Trophoblast cell (in vitro differentiated cells and primary cell): Measurements from ENCODE around the gene DCDC2B.

Experiments
- DNase-seq, 2 donors: peaks; one replicate each; pipeline ENCODE4 v3.0.0-alpha.2; 2016
- H2AFZ ChIP-seq: 2 replicates; pipeline ENCODE4 v1.6.1; 2013; ENCODE audit warnings: low read length, moderate library complexity, mild to moderate bottlenecking; ENCODE audit not compliant: insufficient read depth, poor library complexity
- H2AK5ac ChIP-seq: 2 replicates; pipeline ENCODE4 v1.6.1; 2013; ENCODE audit warnings: mild to moderate bottlenecking, low read length
- H2BK120ac ChIP-seq: 2 replicates; pipeline ENCODE4 v1.6.1; 2013; ENCODE audit warnings: low read length, mild to moderate bottlenecking, moderate library complexity; ENCODE audit not compliant: insufficient read depth, poor library complexity
- H2BK12ac ChIP-seq: 2 replicates; pipeline ENCODE4 v1.6.1; 2013; ENCODE audit warnings: mild to moderate bottlenecking, low read length, moderate library complexity
- H2BK5ac ChIP-seq: 2 replicates; pipeline ENCODE4 v1.6.1; 2013; ENCODE audit warnings: low read length, low read depth, moderate library complexity, mild to moderate bottlenecking; ENCODE audit not compliant: poor library complexity
- H3K14ac ChIP-seq: 2 replicates; pipeline ENCODE4 v1.6.1; 2013; ENCODE audit warnings: mild to moderate bottlenecking, low read length
- H3K18ac ChIP-seq: 2 replicates; pipeline ENCODE4 v1.6.1; 2013; ENCODE audit warnings: mild to moderate bottlenecking, low read length
- H3K23ac ChIP-seq: 2 replicates; pipeline ENCODE4 v1.6.1; 2013; ENCODE audit warnings: low read length
- H3K27ac ChIP-seq: 2 replicates; pipeline ENCODE4 v1.5.1; 2013; ENCODE audit warnings: low read depth, mild to moderate bottlenecking, inconsistent platforms, low read length, moderate library complexity
- H3K27me3 ChIP-seq: 2 replicates; pipeline ENCODE4 v1.6.1; 2013; ENCODE audit warnings: inconsistent platforms, mild to moderate bottlenecking, low read length, moderate library complexity; ENCODE audit not compliant: insufficient read depth
- H3K36me3 ChIP-seq, 2 experiments: 1 replicate in 1 of 2; 2 replicates in 1 of 2; pipeline ENCODE4 v1.6.1; 2013; ENCODE audit warnings: low read length in 2 of 2, mild to moderate bottlenecking in 2 of 2, moderate library complexity in 1 of 2; ENCODE audit not compliant: insufficient read depth in 2 of 2, control insufficient read depth in 1 of 2
- H3K4ac ChIP-seq: 2 replicates; pipeline ENCODE4 v1.6.1; 2013; ENCODE audit warnings: low read depth, mild to moderate bottlenecking, low read length, moderate library complexity
- H3K4me1 ChIP-seq, 2 experiments: 1 replicate in 1 of 2; 2 replicates in 1 of 2; pipeline ENCODE4 v1.6.1; 2013; ENCODE audit warnings: low read length in 2 of 2, mild to moderate bottlenecking in 2 of 2, moderate library complexity in 1 of 2; ENCODE audit not compliant: insufficient read depth in 2 of 2, control insufficient read depth in 1 of 2
- H3K4me2 ChIP-seq: 2 replicates; pipeline ENCODE4 v1.6.1; 2013; ENCODE audit warnings: inconsistent platforms, mild to moderate bottlenecking, low read length, moderate library complexity
- H3K4me3 ChIP-seq: 2 replicates; pipeline ENCODE4 v1.5.1; 2013; ENCODE audit warnings: mild to moderate bottlenecking, low read depth, low read length, inconsistent platforms
- H3K79me1 ChIP-seq: one replicate; pipeline ENCODE4 v1.6.1; 2013; ENCODE audit warnings: low read length
- H3K79me2 ChIP-seq: 2 replicates; pipeline ENCODE4 v1.6.1; 2013; ENCODE audit warnings: low read length, mild to moderate bottlenecking; ENCODE audit not compliant: control insufficient read depth, insufficient read depth, poor library complexity
- H3K9ac ChIP-seq: 2 replicates; pipeline ENCODE4 v1.6.1; 2013; ENCODE audit warnings: mild to moderate bottlenecking, low read length
- H3K9me3 ChIP-seq: 2 replicates; pipeline ENCODE4 v1.6.1; 2013; ENCODE audit warnings: low read depth, mild to moderate bottlenecking, control low read depth, inconsistent platforms, low read length; ENCODE audit not compliant: insufficient read depth
- H4K12ac ChIP-seq: 2 replicates; pipeline ENCODE4 v1.6.1; 2013; ENCODE audit warnings: low read depth, mild to moderate bottlenecking, low read length, moderate library complexity
- H4K8ac ChIP-seq: 2 replicates; pipeline ENCODE4 v1.6.1; 2013; ENCODE audit warnings: low read depth, mild to moderate bottlenecking, low read length, moderate library complexity
- H4K91ac ChIP-seq: one replicate; pipeline ENCODE4 v1.6.1; 2013; ENCODE audit warnings: low read depth, mild to moderate bottlenecking, low read length, moderate library complexity
- WGBS: extraction: QIAGEN DNeasy Blood & Tissue Kit; methylation state at CpG from one replicate; pipeline ENCODE4 v1.1.7; 2013; ENCODE audit warnings: missing lambda C conversion rate; ENCODE audit not compliant: insufficient read length, insufficient coverage; ENCODE audit errors: extremely low coverage; 5-methylcytosine and 5-hydroxymethylcytosine counted together

The DCDC2B gene

DNA sequence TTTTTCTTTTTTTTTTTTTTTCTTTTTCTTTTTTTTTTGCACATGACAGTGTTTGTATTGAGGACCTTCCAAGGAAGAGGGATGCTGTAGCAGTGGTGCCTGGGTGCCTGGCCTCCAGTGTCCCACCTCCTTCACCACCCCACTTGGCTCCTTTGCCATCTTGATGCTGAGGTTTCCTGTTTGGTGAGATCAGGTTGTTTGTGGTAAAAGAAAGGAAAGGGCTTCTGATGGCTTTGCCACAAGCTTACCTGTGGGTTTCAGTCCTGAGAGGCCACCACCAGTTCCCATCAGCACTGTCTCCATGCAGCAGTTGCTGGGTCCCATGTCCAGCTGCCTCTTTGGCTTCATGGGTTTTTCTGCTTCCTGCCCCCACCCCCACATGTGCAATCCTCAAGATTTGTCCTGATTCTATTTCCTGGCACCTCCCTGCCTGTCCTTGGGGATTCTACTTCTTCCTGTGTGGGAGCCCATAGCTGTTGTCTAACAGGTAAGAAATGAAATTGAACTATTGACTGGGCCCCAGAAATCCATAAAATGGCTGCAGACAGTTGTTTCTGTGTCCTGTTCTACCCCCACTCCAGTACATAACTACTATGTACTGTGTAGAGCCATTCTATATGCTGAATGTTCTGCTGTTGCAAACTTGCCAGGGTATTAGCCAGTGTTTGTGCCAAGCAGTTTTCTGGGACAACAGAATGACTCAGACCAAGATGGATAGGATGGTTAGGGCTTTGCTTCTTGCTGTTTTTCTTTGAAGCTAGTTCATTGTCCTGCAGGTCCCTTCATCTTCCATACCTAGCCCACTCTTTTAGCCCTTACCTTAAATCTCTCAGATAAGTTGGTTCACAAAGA lies 12.7 kb upstream of the DCDC2B start:
- Histone ChIP-seq H2BK5ac (no peak overlapping the region), H3K27me3 (no peaks in the 10 kb centered on the region), H4K8ac (no peak overlapping the region), H4K91ac (no peak overlapping the region), H3K36me3 (peaks cover 56 to 66% of the 10 kb centered on the region in 2 experiments), H3K4me2 (no peak overlapping the region), H2BK120ac (no peak overlapping the region), H3K79me2 (no peaks in the 10 kb centered on the region), H4K12ac (no peak overlapping the region), H3K18ac (no peak overlapping the region), H3K27ac (no peak overlapping the region), H3K4me1 (peaks cover 0 to 1% of the 10 kb centered on the region in 2 experiments), H3K23ac (no peak overlapping the region), H3K14ac (no peak overlapping the region), H3K79me1 (peaks cover 5% of the 10 kb centered on the region), H3K9me3 (no peaks in the 10 kb centered on the region), H2AK5ac (no peak overlapping the region), H3K4ac (no peak overlapping the region), H3K4me3 (no peak overlapping the region), H2AFZ (no peak overlapping the region), H3K9ac (no peak overlapping the region), H2BK12ac (no peak overlapping the region)
- no peak for DNase-seq

DNA sequence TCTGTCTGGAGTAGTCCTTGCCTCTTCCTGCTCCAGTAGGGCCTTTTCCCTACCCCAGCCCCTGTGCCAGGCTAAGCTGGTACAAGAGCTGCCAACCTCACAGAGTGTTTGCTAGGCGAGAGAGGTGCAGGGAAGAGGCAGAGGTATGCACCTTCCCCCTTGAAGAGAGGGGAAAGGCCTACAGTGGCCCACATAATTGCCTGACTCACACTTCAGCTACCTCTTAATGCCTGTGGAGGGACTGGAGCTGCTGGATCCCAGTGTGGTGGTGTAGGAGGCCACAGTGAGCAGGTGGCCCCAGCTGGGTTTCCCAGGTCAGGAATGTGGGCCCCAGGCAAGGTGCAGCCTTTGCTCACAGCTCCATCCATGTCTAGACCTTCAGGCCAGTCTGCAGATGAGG lies 11.8 kb upstream of the DCDC2B start:
- H3K9ac ChIP-seq, result no peak overlapping the region
- no peaks in the 10 kb centered on the region for H3K79me2 ChIP-seq
- no peak overlapping the region for H4K8ac ChIP-seq
- H2AK5ac ChIP-seq, result no peak overlapping the region
- H3K36me3 ChIP-seq, result peaks cover 47 to 57% of the 10 kb centered on the region in 2 experiments
- no peak overlapping the region for H3K4me2 ChIP-seq
- no CpG with 5 or more reads among the region's 1 CpG for WGBS
- no peak overlapping the region for H3K27ac ChIP-seq
- H3K9me3 ChIP-seq, result no peaks in the 10 kb centered on the region
- H3K23ac ChIP-seq, result no peak overlapping the region
- no peaks in the 10 kb centered on the region for H3K27me3 ChIP-seq
- DNase-seq, result no peak
- H4K91ac ChIP-seq, result no peak overlapping the region
- H3K4me3 ChIP-seq, result no peak overlapping the region
- H3K4me1 ChIP-seq, result peaks cover 6% of the 10 kb centered on the region in 2 experiments
- no peak overlapping the region for H2AFZ ChIP-seq
- no peak overlapping the region for H3K4ac ChIP-seq
- no peak overlapping the region for H2BK120ac ChIP-seq
- H3K18ac ChIP-seq, result no peak overlapping the region
- H3K79me1 ChIP-seq, result peaks cover 9% of the 10 kb centered on the region
- no peak overlapping the region for H2BK12ac ChIP-seq
- H2BK5ac ChIP-seq, result no peak overlapping the region
- H4K12ac ChIP-seq, result no peak overlapping the region
- H3K14ac ChIP-seq, result no peak overlapping the region

DNA sequence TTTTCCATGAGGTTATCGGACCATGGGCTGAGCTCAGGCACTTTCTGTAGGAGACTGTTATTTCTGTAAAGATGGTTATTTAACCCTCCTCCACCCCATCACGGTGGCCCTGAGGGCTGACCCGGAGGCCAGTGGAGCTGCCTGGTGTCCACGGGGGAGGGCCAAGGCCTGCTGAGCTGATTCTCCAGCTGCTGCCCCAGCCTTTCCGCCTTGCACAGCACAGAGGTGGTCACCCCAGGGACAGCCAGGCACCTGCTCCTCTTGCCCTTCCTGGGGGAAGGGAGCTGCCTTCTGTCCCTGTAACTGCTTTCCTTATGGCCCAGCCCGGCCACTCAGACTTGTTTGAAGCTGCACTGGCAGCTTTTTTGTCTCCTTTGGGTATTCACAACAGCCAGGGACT lies 11.1 kb upstream of the DCDC2B start:
- Histone ChIP-seq H3K4ac (no peak overlapping the region), H3K9me3 (no peaks in the 10 kb centered on the region), H4K8ac (no peak overlapping the region), H2BK12ac (no peak overlapping the region), H3K36me3 (peaks cover 40 to 50% of the 10 kb centered on the region in 2 experiments), H3K27ac (no peak overlapping the region), H2BK5ac (no peak overlapping the region), H3K9ac (no peak overlapping the region), H3K4me3 (no peak overlapping the region), H2AK5ac (no peak overlapping the region), H4K91ac (no peak overlapping the region), H2AFZ (no peak overlapping the region), H3K79me1 (peaks cover 9% of the 10 kb centered on the region), H2BK120ac (no peak overlapping the region), H3K18ac (no peak overlapping the region), H4K12ac (no peak overlapping the region), H3K79me2 (no peaks in the 10 kb centered on the region), H3K4me1 (peaks cover 6% of the 10 kb centered on the region in 2 experiments), H3K23ac (no peak overlapping the region), H3K4me2 (no peak overlapping the region), H3K14ac (no peak overlapping the region), H3K27me3 (no peaks in the 10 kb centered on the region)
- no peak for DNase-seq
- no CpG with 5 or more reads among the region's 6 CpGs for WGBS

DNA sequence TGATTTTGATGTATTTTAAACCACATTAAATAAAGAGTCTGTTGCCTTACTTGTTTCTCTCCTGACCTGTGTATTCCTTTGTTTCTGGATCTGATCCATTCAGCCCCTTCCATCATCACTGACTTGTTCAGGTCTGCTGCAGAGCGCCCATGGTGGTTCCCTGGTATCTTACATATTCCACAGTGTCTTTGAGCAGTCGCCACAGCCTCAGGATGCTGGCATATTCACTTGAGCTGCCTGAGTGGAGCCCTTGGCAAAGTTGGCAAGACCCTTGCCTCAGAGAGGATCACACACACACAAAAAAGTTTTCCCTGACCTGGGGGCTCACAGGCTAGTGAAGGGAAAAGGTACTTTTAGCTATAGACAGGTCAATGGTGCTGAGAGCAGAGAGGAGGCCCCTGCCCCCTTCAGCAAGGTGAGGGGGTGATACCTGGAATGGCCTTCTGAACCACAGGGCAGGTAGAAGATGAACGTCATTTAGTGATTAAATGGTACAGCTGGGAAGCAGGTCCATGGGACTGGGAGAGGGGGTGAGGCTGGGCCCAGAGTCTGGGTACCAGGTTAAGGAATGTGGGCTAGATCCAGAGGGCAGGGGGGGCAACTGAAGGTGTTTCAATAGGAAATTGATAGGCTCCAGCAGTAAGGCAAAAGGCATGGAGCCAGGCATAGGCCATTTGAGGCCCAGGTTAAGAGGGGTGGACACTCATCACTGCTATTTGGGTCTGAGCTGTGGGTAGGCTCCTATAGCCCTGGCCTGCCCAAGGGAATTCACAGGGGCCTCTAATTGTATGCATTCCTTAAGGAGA lies 10.4 kb upstream of the DCDC2B start:
- H3K4me1 ChIP-seq, result peaks cover 6% of the 10 kb centered on the region in 2 experiments
- peaks cover 9% of the 10 kb centered on the region for H3K79me1 ChIP-seq
- no peaks in the 10 kb centered on the region for H3K27me3 ChIP-seq
- no peaks in the 10 kb centered on the region for H3K79me2 ChIP-seq
- H2BK5ac ChIP-seq, result no peak overlapping the region
- no peak overlapping the region for H3K23ac ChIP-seq
- no peak overlapping the region for H3K27ac ChIP-seq
- H3K14ac ChIP-seq, result no peak overlapping the region
- H3K4me2 ChIP-seq, result no peak overlapping the region
- DNase-seq, result no peak
- no peak overlapping the region for H3K9ac ChIP-seq
- no peak overlapping the region for H3K4me3 ChIP-seq
- H4K8ac ChIP-seq, result no peak overlapping the region
- no CpG with 5 or more reads among the region's 3 CpGs for whole genome bisulfite sequencing
- no peaks in the 10 kb centered on the region for H3K9me3 ChIP-seq
- peaks cover 35 to 44% of the 10 kb centered on the region in 2 experiments for H3K36me3 ChIP-seq
- no peak overlapping the region for H4K12ac ChIP-seq
- H4K91ac ChIP-seq, result no peak overlapping the region
- no peak overlapping the region for H3K18ac ChIP-seq
- H2BK120ac ChIP-seq, result no peak overlapping the region
- H3K4ac ChIP-seq, result no peak overlapping the region
- H2BK12ac ChIP-seq, result no peak overlapping the region
- no peak overlapping the region for H2AFZ ChIP-seq
- H2AK5ac ChIP-seq, result no peak overlapping the region
